ENCODE measurements around the gene SNX2. TPM values are rescaled to one million over a fixed set of nuclear protein-coding genes. Genes with fewer than 3 reads are reported as not detected.

Gene SNX2
- total and polyA plus RNA-seq, 2 donors (not counting 1 experiment from before 2014, with no cell fraction given), result 107 to 266 TPM

- Histone ChIP-seq H3K79me2 (ENCODE audit: control insufficient read depth, insufficient read depth, low read length) (no peaks in the 10 kb centered on the region), H3K4me2 (replicated peaks; ENCODE audit: low read depth, low read length, poor library complexity, severe bottlenecking) (no peak overlapping the region)
- peaks cover 3% of the 10 kb centered on the region for H3K9me3 Mint-ChIP-seq (ENCODE audit: insufficient read depth)
Measured at GRCh38 chr5:122842016-122842580, 67.2 kb downstream of the SNX2 start.

More at GRCh38 chr5:122842016-122842580, 67.2 kb downstream of the SNX2 start:
- CTCF ChIA-PET, result no interaction called here
- Histone ChIP-seq H3K9me3 (ENCODE audit: control extremely low read depth in 1 of 3, control insufficient read depth in 2 of 3, insufficient read depth in 1 of 3, low read length in 2 of 3) (no peaks in the 10 kb centered on the region), H3K4me1 (ENCODE audit: control insufficient read depth in 2 of 2, insufficient read depth in 2 of 2, low read length in 2 of 2) (peaks cover 18 to 21% of the 10 kb centered on the region in 2 donors), H4K20me1 (ENCODE audit: control insufficient read depth, insufficient read depth, low read length, poor library complexity, severe bottlenecking) (no peaks in the 10 kb centered on the region), H2AFZ (ENCODE audit: insufficient read depth, low read depth, low read length, poor library complexity, severe bottlenecking) (no peak overlapping the region), H3K4me3 (ENCODE audit: control extremely low read depth in 1 of 5, extremely low read depth in 1 of 5, insufficient read depth in 1 of 5, low read depth in 2 of 5, low read length in 4 of 5) (no peak overlapping the region), H3K36me3 (replicated peaks in 1 of 2; ENCODE audit: control extremely low read depth in 1 of 2, control insufficient read depth in 1 of 2, extremely low read depth in 1 of 2, insufficient read depth in 2 of 2, low read length in 1 of 2) (no peaks in the 10 kb centered on the region), H3K27ac (ENCODE audit: low read length in 2 of 2) (no peak overlapping the region), H3K27me3 (replicated peaks in 1 of 4; ENCODE audit: control extremely low read depth in 1 of 4, control insufficient read depth in 3 of 4, insufficient read depth in 4 of 4, low read length in 3 of 4) (no peaks in the 10 kb centered on the region), H3K9ac (ENCODE audit: low read length) (no peak overlapping the region)
- no peaks in the 10 kb centered on the region for H3K27me3 Mint-ChIP-seq
- H3K4me1 Mint-ChIP-seq, result peaks cover 37% of the 10 kb centered on the region
- DNase-seq (no peak), ATAC-seq (ENCODE audit: low read depth) (no peak)
- no peak overlapping the region for H3K27ac Mint-ChIP-seq
- TF ChIP-seq EZH2 (IDR thresholded peaks at IDR 0.05; ENCODE audit: borderline replicate concordance, insufficient read depth, low read depth, low read length, poor library complexity, severe bottlenecking), result no peak
- TF ChIP-seq, protein P1, sequence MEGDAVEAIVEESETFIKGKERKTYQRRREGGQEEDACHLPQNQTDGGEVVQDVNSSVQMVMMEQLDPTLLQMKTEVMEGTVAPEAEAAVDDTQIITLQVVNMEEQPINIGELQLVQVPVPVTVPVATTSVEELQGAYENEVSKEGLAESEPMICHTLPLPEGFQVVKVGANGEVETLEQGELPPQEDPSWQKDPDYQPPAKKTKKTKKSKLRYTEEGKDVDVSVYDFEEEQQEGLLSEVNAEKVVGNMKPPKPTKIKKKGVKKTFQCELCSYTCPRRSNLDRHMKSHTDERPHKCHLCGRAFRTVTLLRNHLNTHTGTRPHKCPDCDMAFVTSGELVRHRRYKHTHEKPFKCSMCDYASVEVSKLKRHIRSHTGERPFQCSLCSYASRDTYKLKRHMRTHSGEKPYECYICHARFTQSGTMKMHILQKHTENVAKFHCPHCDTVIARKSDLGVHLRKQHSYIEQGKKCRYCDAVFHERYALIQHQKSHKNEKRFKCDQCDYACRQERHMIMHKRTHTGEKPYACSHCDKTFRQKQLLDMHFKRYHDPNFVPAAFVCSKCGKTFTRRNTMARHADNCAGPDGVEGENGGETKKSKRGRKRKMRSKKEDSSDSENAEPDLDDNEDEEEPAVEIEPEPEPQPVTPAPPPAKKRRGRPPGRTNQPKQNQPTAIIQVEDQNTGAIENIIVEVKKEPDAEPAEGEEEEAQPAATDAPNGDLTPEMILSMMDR (IDR thresholded peaks at IDR 0.05), result no peak
- POLR2A ChIA-PET, result no interaction called here
- H3K4me3 Mint-ChIP-seq, result no peak overlapping the region
- intact Hi-C loops (cut with micrococcal nuclease), result no loop called here
- WGBS (ENCODE audit: insufficient coverage), result 100% methylated on average over 1 of the region's 6 CpGs

Data from B cell (primary cell).